Measurements from ENCODE around the gene LPA.
"Not testable (repeated sequence)": the region's sequence is repeated elsewhere in the genome, so short reads cannot be mapped to it uniquely, and the experiment has no call there.

- TF ChIP-seq, protein P1, sequence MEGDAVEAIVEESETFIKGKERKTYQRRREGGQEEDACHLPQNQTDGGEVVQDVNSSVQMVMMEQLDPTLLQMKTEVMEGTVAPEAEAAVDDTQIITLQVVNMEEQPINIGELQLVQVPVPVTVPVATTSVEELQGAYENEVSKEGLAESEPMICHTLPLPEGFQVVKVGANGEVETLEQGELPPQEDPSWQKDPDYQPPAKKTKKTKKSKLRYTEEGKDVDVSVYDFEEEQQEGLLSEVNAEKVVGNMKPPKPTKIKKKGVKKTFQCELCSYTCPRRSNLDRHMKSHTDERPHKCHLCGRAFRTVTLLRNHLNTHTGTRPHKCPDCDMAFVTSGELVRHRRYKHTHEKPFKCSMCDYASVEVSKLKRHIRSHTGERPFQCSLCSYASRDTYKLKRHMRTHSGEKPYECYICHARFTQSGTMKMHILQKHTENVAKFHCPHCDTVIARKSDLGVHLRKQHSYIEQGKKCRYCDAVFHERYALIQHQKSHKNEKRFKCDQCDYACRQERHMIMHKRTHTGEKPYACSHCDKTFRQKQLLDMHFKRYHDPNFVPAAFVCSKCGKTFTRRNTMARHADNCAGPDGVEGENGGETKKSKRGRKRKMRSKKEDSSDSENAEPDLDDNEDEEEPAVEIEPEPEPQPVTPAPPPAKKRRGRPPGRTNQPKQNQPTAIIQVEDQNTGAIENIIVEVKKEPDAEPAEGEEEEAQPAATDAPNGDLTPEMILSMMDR (IDR thresholded peaks at IDR 0.05) = not testable (repeated sequence)
- TF ChIP-seq POLR2A (IDR thresholded peaks at IDR 0.05) = not testable (repeated sequence)
Measured at GRCh38 chr6:160696884-160697283, 32.8 kb upstream of the LPA start.

All from uterus (tissue), 2 donors.